T-helper 17 cell (primary cell): ENCODE data around the gene ADGRG3. TPM values are rescaled to one million over a fixed set of nuclear protein-coding genes. Genes with fewer than 3 reads are reported as not detected.
"Not testable (repeated sequence)": the region's sequence is repeated elsewhere in the genome, so short reads cannot be mapped to it uniquely, and the experiment has no call there.

Experiments used
- ATAC-seq: fragments of 150-1000 bp; cut with Tn5 transposase; 2 replicates; pipeline ENCODE4 v1.10.0; 2021; ENCODE audit warnings: mild to moderate bottlenecking, moderate library complexity
- DNase-seq, 3 donors: peaks; one replicate each; pipeline versions ENCODE4 v3.0.0 to v3.0.0-alpha.2; 2020 to 2021
- H3K9me3 ChIP-seq: one replicate; pipeline ENCODE4 v1.7.0; 2013; ENCODE audit warnings: low read length, mild to moderate bottlenecking; ENCODE audit not compliant: control insufficient read depth, poor library complexity, severe bottlenecking
- H3K27ac Mint-ChIP-seq: one replicate; pipeline ENCODE4 v1.8.0; 2022; ENCODE audit warnings: mild to moderate bottlenecking, moderate library complexity, mixed read lengths
- H3K27me3 Mint-ChIP-seq: one replicate; pipeline ENCODE4 v1.8.0; 2022; ENCODE audit warnings: mixed read lengths
- H3K36me3 Mint-ChIP-seq: one replicate; pipeline ENCODE4 v1.8.0; 2022; ENCODE audit warnings: low read depth, mixed read lengths
- H3K4me1 Mint-ChIP-seq: one replicate; pipeline ENCODE4 v1.8.0; 2022; ENCODE audit warnings: mild to moderate bottlenecking, mixed read lengths
- H3K4me3 Mint-ChIP-seq: one replicate; pipeline ENCODE4 v1.8.0; 2022; ENCODE audit warnings: mild to moderate bottlenecking, moderate library complexity, mixed read lengths
- total RNA-seq, 4 donors: library from RNA in 2 of 4; stranded (reverse) in 2 of 4; gene quantifications; one replicate each; pipeline ENCODE4 v1.2.3 and lab custom pipeline; 2022 to 2026

Gene ADGRG3
- total RNA-seq, 2 donors from 2014 or later, result 0.75 to 0.99 TPM

- Mint-ChIP-seq H3K4me1 (peaks cover 3% of the 10 kb centered on the region), H3K27me3 (no peaks in the 10 kb centered on the region), H3K27ac (no peak overlapping the region), H3K4me3 (no peak overlapping the region), H3K36me3 (no peaks in the 10 kb centered on the region)
- H3K9me3 ChIP-seq, result no peaks in the 10 kb centered on the region
- ATAC-seq, result no peak
- DNase-seq, result no peak
These were observed 32.9 kb downstream of the ADGRG3 start for GRCh38 chr16:57700781-57701551.

GRCh38 chr16:57701759-57702371 lies 33.8 kb downstream of the ADGRG3 start:
- Mint-ChIP-seq H3K27me3 (no peaks in the 10 kb centered on the region), H3K36me3 (no peaks in the 10 kb centered on the region), H3K27ac (no peak overlapping the region), H3K4me3 (no peak overlapping the region), H3K4me1 (peaks cover 3% of the 10 kb centered on the region)
- DNase-seq, result no peak
- H3K9me3 ChIP-seq, result no peaks in the 10 kb centered on the region
- ATAC-seq, result no peak

GRCh38 chr16:57703416-57704010 lies 35.4 kb downstream of the ADGRG3 start:
- H3K9me3 ChIP-seq, result no peaks in the 10 kb centered on the region
- Mint-ChIP-seq H3K4me3 (no peak overlapping the region), H3K36me3 (no peaks in the 10 kb centered on the region), H3K4me1 (peaks cover 3% of the 10 kb centered on the region), H3K27me3 (peaks cover 7% of the 10 kb centered on the region), H3K27ac (no peak overlapping the region)
- DNase-seq (no peak), ATAC-seq (no peak)

GRCh38 chr16:57704011-57704904 lies 36.2 kb downstream of the ADGRG3 start:
- no peaks in the 10 kb centered on the region for H3K9me3 ChIP-seq
- H3K4me1 Mint-ChIP-seq, result peaks cover 3% of the 10 kb centered on the region
- H3K36me3 Mint-ChIP-seq, result no peaks in the 10 kb centered on the region
- no peak for DNase-seq
- peaks cover 9% of the 10 kb centered on the region for H3K27me3 Mint-ChIP-seq
- ATAC-seq, result no peak
- H3K4me3 Mint-ChIP-seq, result no peak overlapping the region
- no peak overlapping the region for H3K27ac Mint-ChIP-seq

- no peaks in the 10 kb centered on the region for H3K9me3 ChIP-seq
- DNase-seq, result no peak
- Mint-ChIP-seq H3K4me3 (no peak overlapping the region), H3K27ac (no peak overlapping the region), H3K4me1 (no peaks in the 10 kb centered on the region), H3K36me3 (no peaks in the 10 kb centered on the region), H3K27me3 (peaks cover 9% of the 10 kb centered on the region)
- no peak for ATAC-seq
These were observed 37.1 kb downstream of the ADGRG3 start for GRCh38 chr16:57704905-57705852.

GRCh38 chr16:57706717-57707116 lies 38.6 kb downstream of the ADGRG3 start:
- Mint-ChIP-seq H3K27ac (no peak overlapping the region), H3K4me1 (peaks cover 2% of the 10 kb centered on the region)

GRCh38 chr16:57707331-57707730 lies 39.2 kb downstream of the ADGRG3 start:
- H3K36me3 Mint-ChIP-seq, result no peaks in the 10 kb centered on the region
- H3K4me1 Mint-ChIP-seq, result peaks cover 2% of the 10 kb centered on the region
- H3K27me3 Mint-ChIP-seq, result peaks cover 16% of the 10 kb centered on the region
- ATAC-seq, result no peak
- H3K4me3 Mint-ChIP-seq, result no peak overlapping the region
- no peaks in the 10 kb centered on the region for H3K9me3 ChIP-seq
- no peak overlapping the region for H3K27ac Mint-ChIP-seq
- DNase-seq, result no peak

More at GRCh38 chr16:57706717-57707116, 38.6 kb downstream of the ADGRG3 start:
- ATAC-seq (no peak), DNase-seq (no peak)
- Mint-ChIP-seq H3K27me3 (peaks cover 16% of the 10 kb centered on the region), H3K4me3 (no peak overlapping the region), H3K36me3 (no peaks in the 10 kb centered on the region)
- no peaks in the 10 kb centered on the region for H3K9me3 ChIP-seq

GRCh38 chr16:57708168-57708567 lies 40.1 kb downstream of the ADGRG3 start:
- Mint-ChIP-seq H3K4me3 (no peak overlapping the region), H3K36me3 (no peaks in the 10 kb centered on the region), H3K27me3 (peaks cover 24% of the 10 kb centered on the region), H3K27ac (no peak overlapping the region), H3K4me1 (peaks cover 2% of the 10 kb centered on the region)
- no peaks in the 10 kb centered on the region for H3K9me3 ChIP-seq
- ATAC-seq, result no peak
- DNase-seq, result no peak

GRCh38 chr16:57709663-57710062 lies 41.6 kb downstream of the ADGRG3 start:
- peaks cover 2% of the 10 kb centered on the region for H3K4me1 Mint-ChIP-seq
- no peak overlapping the region for H3K27ac Mint-ChIP-seq
- H3K36me3 Mint-ChIP-seq, result no peaks in the 10 kb centered on the region
- H3K27me3 Mint-ChIP-seq, result peaks cover 32% of the 10 kb centered on the region
- no peak for DNase-seq
- no peak for ATAC-seq
- H3K9me3 ChIP-seq, result no peaks in the 10 kb centered on the region
- no peak overlapping the region for H3K4me3 Mint-ChIP-seq

GRCh38 chr16:57711346-57711745 lies 43.2 kb downstream of the ADGRG3 start:
- Mint-ChIP-seq H3K27ac (no peak overlapping the region), H3K27me3 (peaks cover 40% of the 10 kb centered on the region), H3K36me3 (no peaks in the 10 kb centered on the region), H3K4me1 (peaks cover 2% of the 10 kb centered on the region), H3K4me3 (no peak overlapping the region)
- no peak for DNase-seq
- ATAC-seq, result no peak
- H3K9me3 ChIP-seq, result no peaks in the 10 kb centered on the region

GRCh38 chr16:57711993-57712392 lies 43.9 kb downstream of the ADGRG3 start:
- DNase-seq (no peak), ATAC-seq (no peak)
- Mint-ChIP-seq H3K27ac (no peak overlapping the region), H3K36me3 (no peaks in the 10 kb centered on the region), H3K4me1 (peaks cover 2% of the 10 kb centered on the region), H3K4me3 (no peak overlapping the region), H3K27me3 (peaks cover 40% of the 10 kb centered on the region)
- no peaks in the 10 kb centered on the region for H3K9me3 ChIP-seq

GRCh38 chr16:57712569-57712968 lies 44.5 kb downstream of the ADGRG3 start:
- not testable (repeated sequence) for H3K4me1 Mint-ChIP-seq, H3K36me3 Mint-ChIP-seq, ATAC-seq, H3K4me3 Mint-ChIP-seq, H3K27ac Mint-ChIP-seq, H3K9me3 ChIP-seq, DNase-seq
- peaks cover 40% of the 10 kb centered on the region for H3K27me3 Mint-ChIP-seq
